ENCODE measurements around the gene CPED1. TPM values are rescaled to one million over a fixed set of nuclear protein-coding genes. Genes with fewer than 3 reads are reported as not detected.

CPED1 gene
- total RNA-seq, 2 donors from 2014 or later, result 5.3 to 7.3 TPM

DNA sequence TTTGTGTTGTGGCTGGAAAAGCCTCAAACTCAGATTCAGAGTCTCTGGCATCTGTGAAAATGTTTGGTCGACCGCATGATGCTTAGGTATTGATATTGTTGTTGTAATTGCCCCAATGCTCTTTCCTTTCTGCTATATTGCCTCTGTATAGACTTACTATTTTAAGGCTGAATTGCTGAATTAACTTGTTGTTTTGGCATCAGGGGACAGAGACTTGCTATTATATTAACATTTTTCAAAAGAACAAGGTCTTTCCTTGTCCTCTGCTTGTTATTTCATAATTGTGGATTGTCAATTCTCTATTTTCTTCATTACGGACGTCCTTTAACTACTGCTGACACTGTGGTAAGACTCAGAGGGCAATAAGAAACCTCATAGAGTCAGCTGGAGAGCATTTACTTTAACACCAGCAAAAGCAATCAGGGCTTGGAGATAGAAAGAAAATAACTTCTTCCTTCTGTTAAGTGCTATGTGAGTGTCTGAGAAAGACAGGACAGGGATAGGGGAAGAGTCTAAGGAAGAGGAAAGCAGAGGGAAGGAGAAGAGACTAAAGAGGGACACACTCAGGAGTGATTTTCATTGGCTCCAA, 17.6 kb downstream of the CPED1 start:
- TF ChIP-seq, protein P1, sequence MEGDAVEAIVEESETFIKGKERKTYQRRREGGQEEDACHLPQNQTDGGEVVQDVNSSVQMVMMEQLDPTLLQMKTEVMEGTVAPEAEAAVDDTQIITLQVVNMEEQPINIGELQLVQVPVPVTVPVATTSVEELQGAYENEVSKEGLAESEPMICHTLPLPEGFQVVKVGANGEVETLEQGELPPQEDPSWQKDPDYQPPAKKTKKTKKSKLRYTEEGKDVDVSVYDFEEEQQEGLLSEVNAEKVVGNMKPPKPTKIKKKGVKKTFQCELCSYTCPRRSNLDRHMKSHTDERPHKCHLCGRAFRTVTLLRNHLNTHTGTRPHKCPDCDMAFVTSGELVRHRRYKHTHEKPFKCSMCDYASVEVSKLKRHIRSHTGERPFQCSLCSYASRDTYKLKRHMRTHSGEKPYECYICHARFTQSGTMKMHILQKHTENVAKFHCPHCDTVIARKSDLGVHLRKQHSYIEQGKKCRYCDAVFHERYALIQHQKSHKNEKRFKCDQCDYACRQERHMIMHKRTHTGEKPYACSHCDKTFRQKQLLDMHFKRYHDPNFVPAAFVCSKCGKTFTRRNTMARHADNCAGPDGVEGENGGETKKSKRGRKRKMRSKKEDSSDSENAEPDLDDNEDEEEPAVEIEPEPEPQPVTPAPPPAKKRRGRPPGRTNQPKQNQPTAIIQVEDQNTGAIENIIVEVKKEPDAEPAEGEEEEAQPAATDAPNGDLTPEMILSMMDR (IDR thresholded peaks at IDR 0.05), result no peak
- no peak for TF ChIP-seq POLR2A (IDR thresholded peaks at IDR 0.05)
- H3K4me1 ChIP-seq, result no peaks in the 10 kb centered on the region
- no peaks in the 10 kb centered on the region for H3K36me3 ChIP-seq (replicated peaks in 1 of 2; ENCODE audit: insufficient read depth in 1 of 2, low read depth in 2 of 2)
- WGBS, 2 donors, result 49 to 53% methylated on average over 4 of the region's 4 CpGs
- H3K4me3 ChIP-seq, result no peak overlapping the region
- no peaks in the 10 kb centered on the region for H3K27me3 ChIP-seq
- DNase-seq (no peak), ATAC-seq (no peak)
- H3K9me3 ChIP-seq, result no peaks in the 10 kb centered on the region
- H3K27ac ChIP-seq, result no peak overlapping the region
- intact Hi-C loops (cut with DNase I), result no loop called here

DNA sequence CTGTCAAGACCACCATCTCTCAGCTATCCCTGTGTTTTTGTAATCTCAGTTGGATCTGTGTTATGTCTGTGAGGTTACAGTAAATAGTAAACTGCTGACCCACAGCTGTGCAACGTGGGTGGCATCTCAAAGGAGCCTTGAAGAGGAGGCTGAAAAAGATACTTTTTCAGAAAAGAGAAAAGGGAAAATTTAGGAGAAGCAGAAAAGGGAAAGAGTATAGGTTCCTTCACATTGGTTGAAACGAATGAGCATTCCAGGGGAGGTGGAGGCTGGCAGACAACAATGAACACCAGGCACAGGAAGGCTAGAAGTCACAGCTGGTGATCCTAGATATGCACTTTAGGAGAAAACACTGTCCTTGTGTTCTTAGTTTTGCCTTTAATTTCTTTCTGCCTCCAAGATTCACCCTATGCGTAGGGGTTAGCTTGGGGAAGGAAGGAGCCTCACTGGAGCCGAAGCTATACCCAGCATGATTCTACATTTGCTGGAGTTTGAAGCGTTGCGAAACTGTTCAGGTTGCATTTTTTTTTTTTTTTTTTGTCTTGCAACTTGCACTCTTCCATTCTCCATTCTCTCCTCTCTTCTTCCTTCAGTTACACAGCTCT, 18.3 kb downstream of the CPED1 start:
- no peaks in the 10 kb centered on the region for H3K9me3 ChIP-seq
- H3K27me3 ChIP-seq, result no peaks in the 10 kb centered on the region
- 44 to 62% methylated on average over 6 of the region's 6 CpGs for WGBS, 2 donors
- H3K4me1 ChIP-seq, result no peaks in the 10 kb centered on the region
- intact Hi-C loops (cut with DNase I), result no loop called here
- TF ChIP-seq POLR2A (IDR thresholded peaks at IDR 0.05), result no peak
- TF ChIP-seq, protein P1 (IDR thresholded peaks at IDR 0.05), result no peak
- ATAC-seq (no peak), DNase-seq (no peak)
- no peak overlapping the region for H3K27ac ChIP-seq
- no peak overlapping the region for H3K4me3 ChIP-seq
- no peaks in the 10 kb centered on the region for H3K36me3 ChIP-seq (replicated peaks in 1 of 2; ENCODE audit: insufficient read depth in 1 of 2, low read depth in 2 of 2)

DNA sequence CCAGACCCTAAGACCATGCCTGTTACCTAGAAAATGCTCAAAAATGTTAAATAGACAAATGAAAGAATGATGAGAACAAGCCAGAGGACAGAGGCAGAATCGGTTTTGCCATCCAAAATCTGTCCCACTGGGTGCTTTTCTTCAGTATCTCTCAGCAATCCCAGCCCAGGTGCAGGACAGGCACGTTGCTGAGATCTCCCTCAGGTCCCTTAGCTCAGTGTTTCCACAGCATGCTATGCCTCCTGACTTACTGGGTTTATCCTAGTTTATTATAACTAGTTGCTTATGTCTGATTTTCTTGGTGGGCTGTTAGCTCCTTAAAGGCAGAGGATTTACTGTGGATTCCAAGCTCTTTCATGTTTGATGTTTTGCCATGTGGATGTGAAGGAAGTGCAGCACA, 20.3 kb downstream of the CPED1 start:
- H3K4me1 ChIP-seq, result no peaks in the 10 kb centered on the region
- H3K27ac ChIP-seq, result no peak overlapping the region
- intact Hi-C loops (cut with DNase I), result no loop called here
- H3K9me3 ChIP-seq, result no peaks in the 10 kb centered on the region
- DNase-seq (no peak), ATAC-seq (no peak)
- no peaks in the 10 kb centered on the region for H3K36me3 ChIP-seq (replicated peaks in 1 of 2; ENCODE audit: insufficient read depth in 1 of 2, low read depth in 2 of 2)
- WGBS, 2 donors, result 34 to 65% methylated on average over 2 of the region's 2 CpGs
- no peaks in the 10 kb centered on the region for H3K27me3 ChIP-seq
- TF ChIP-seq, protein P1 (IDR thresholded peaks at IDR 0.05), result no peak
- no peak for TF ChIP-seq POLR2A (IDR thresholded peaks at IDR 0.05)
- H3K4me3 ChIP-seq, result no peak overlapping the region

DNA sequence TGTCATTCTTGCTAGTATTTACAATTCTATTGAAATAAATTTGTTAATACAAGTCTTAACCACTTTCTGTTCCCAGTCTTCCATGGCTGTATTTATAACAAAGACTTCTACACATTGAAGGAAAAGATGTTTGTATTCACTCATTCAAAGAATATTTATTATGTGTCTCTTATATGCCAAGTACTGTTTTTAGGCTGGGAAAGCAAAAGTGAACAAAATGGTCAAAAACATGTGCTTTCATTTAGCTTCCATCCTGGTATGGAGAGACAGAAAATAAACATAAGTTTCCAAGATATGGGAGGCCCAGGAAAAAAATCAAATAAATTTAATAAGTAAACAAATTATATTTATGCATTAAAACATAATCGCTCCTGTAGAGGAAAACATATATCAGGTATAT, 22.9 kb downstream of the CPED1 start:
- no peaks in the 10 kb centered on the region for H3K9me3 ChIP-seq
- TF ChIP-seq POLR2A (IDR thresholded peaks at IDR 0.05), result no peak
- TF ChIP-seq, protein P1 (IDR thresholded peaks at IDR 0.05), result no peak

More for the DNA sequence above, 22.9 kb downstream of the CPED1 start:
- no peak for DNase-seq
- Histone ChIP-seq H3K27ac (no peak overlapping the region), H3K27me3 (no peaks in the 10 kb centered on the region), H3K36me3 (replicated peaks in 1 of 2; ENCODE audit: insufficient read depth in 1 of 2, low read depth in 2 of 2) (no peaks in the 10 kb centered on the region), H3K4me3 (no peak overlapping the region), H3K4me1 (no peaks in the 10 kb centered on the region)
- WGBS, 2 donors, result 67 to 72% methylated on average over 1 of the region's 1 CpG
- ATAC-seq, result no peak
- intact Hi-C loops (cut with DNase I), result no loop called here

Data from body of pancreas (tissue), 4 donors.